Hepatocyte (in vitro differentiated cells): ENCODE data around the gene HOXB4.

Experiments
- CTCF ChIP-seq: fragments of 200-600 bp; sonication (generic); IDR thresholded peaks from 2 replicates; pipeline ENCODE4 v1.5.1; 2016; ENCODE audit warnings: antibody characterized with exemption, mild to moderate bottlenecking; ENCODE audit not compliant: poor library complexity
- EZH2phosphoT487 ChIP-seq: fragments of 200-600 bp; sonication (generic); IDR thresholded peaks from one replicate; pipeline ENCODE4 v1.6.1; 2018; ENCODE audit warnings: antibody characterized with exemption, mild to moderate bottlenecking, low read depth, moderate library complexity; ENCODE audit not compliant: unreplicated experiment, severe bottlenecking

- no peak for TF ChIP-seq CTCF
- no peak for TF ChIP-seq EZH2phosphoT487
Observed at GRCh38 chr17:48598736-48599135, 20.6 kb upstream of the HOXB4 start.
